Endothelial cell of umbilical vein (primary cell): ENCODE results near the gene RBM47. TPM values are rescaled to one million over a fixed set of nuclear protein-coding genes. Genes with fewer than 3 reads are reported as not detected.

Experiments used
- BruUV-seq: library from RNA; stranded (reverse); fragments of 400-500 nt; replicated peaks from 2 replicates; lab custom pipeline; 2021; lab: Mats Ljungman, UMichigan
- CTCF ChIA-PET: fragments of 300-600, 350-600 bp; sonication (Branson Sonifier 250); formaldehyde crosslinking; loops from one replicate; lab custom pipeline; 2021; ENCODE audit warnings: antibody characterized with exemption, inconsistent platforms; lab: Charles Lee
- POLR2A ChIA-PET: fragments of 300-600, 350-600 bp; sonication (Branson Sonifier 250); formaldehyde crosslinking; loops from one replicate; lab custom pipeline; 2021; ENCODE audit warnings: antibody characterized with exemption, inconsistent platforms; lab: Charles Lee
- DNase-seq: peaks from one replicate; pipeline ENCODE4 v3.0.0-alpha.2; 2011; ENCODE audit warnings: low read depth, low spot score
- FAIRE-seq: peaks from 2 replicates; lab custom pipeline; 2011; peaks lifted over from hg19 to GRCh38; lab: Jason Lieb, UNC
- H2AFZ ChIP-seq: 2 replicates; pipeline ENCODE4 v1.6.0; 2012; ENCODE audit warnings: low read depth, low read length, control low read depth, inconsistent platforms
- H3K27ac ChIP-seq: 2 replicates; pipeline ENCODE4 v1.5.1; 2011; ENCODE audit warnings: low read depth, mild to moderate bottlenecking, control low read depth, low read length, moderate library complexity; ENCODE audit not compliant: insufficient read depth
- H3K27me3 ChIP-seq, 2 experiments: 2 replicates each; pipeline versions ENCODE4 v1.6.0 to v1.6.1; 2011; ENCODE audit warnings: low read length in 2 of 2, mixed read lengths in 1 of 2; ENCODE audit not compliant: control insufficient read depth in 2 of 2, insufficient read depth in 2 of 2
- H3K36me3 ChIP-seq, 2 experiments: 2 replicates in 1 of 2; 3 replicates in 1 of 2; pipeline ENCODE4 v1.5.1; 2011; ENCODE audit warnings: low read length in 2 of 2, mild to moderate bottlenecking in 1 of 2, moderate library complexity in 1 of 2; ENCODE audit not compliant: control insufficient read depth in 2 of 2, insufficient read depth in 2 of 2; ENCODE audit errors: extremely low read depth in 1 of 2
- H3K4me1 ChIP-seq: 3 replicates; pipeline ENCODE4 v1.5.1; 2011; ENCODE audit warnings: mild to moderate bottlenecking, low read length; ENCODE audit not compliant: control insufficient read depth, insufficient read depth; ENCODE audit errors: extremely low read depth
- H3K4me2 ChIP-seq: 2 replicates; pipeline ENCODE4 v1.6.1; 2011; ENCODE audit warnings: low read length, control low read depth, mixed read lengths; ENCODE audit not compliant: insufficient read depth
- H3K4me3 ChIP-seq, 3 experiments: fragments of 200-600 bp in 1 of 3; sonication (generic), shearing (Covaris generic) in 1 of 3; replicated peaks in 1 of 3; 2 replicates each; pipeline ENCODE4 v1.5.1; 2011 to 2016; ENCODE audit warnings: control low read depth in 3 of 3, low read length in 3 of 3, mild to moderate bottlenecking in 2 of 3, inconsistent platforms in 1 of 3, low read depth in 1 of 3, moderate library complexity in 1 of 3; ENCODE audit not compliant: insufficient read depth in 1 of 3
- H3K79me2 ChIP-seq: 2 replicates; pipeline ENCODE4 v1.6.0; 2012; ENCODE audit warnings: low read length, inconsistent platforms; ENCODE audit not compliant: control insufficient read depth, insufficient read depth
- H3K9ac ChIP-seq: replicated peaks from 2 replicates; pipeline ENCODE3; 2011; ENCODE audit warnings: low read length, control low read depth; ENCODE audit not compliant: insufficient read depth; ENCODE audit errors: extremely low read depth
- H3K9me1 ChIP-seq: replicated peaks from 3 replicates; pipeline ENCODE4 v1.6.0; 2011; ENCODE audit warnings: mild to moderate bottlenecking, low read length; ENCODE audit not compliant: control insufficient read depth, insufficient read depth; ENCODE audit errors: extremely low read depth
- H3K9me3 ChIP-seq: replicated peaks from 2 replicates; pipeline ENCODE4 v1.5.1; 2012; ENCODE audit warnings: low read length, inconsistent platforms; ENCODE audit not compliant: control insufficient read depth, insufficient read depth
- H4K20me1 ChIP-seq: replicated peaks from 2 replicates; pipeline ENCODE3; 2011; ENCODE audit warnings: mild to moderate bottlenecking, low read length; ENCODE audit not compliant: control insufficient read depth, insufficient read depth; ENCODE audit errors: extremely low read depth
- EZH2 ChIP-seq: IDR thresholded peaks from 2 replicates; pipeline ENCODE4 v1.6.1; 2012; ENCODE audit warnings: borderline replicate concordance, low read depth, mild to moderate bottlenecking, moderate library complexity, low read length, inconsistent platforms; ENCODE audit not compliant: severe bottlenecking
- FOS ChIP-seq: IDR thresholded peaks from 2 replicates; pipeline ENCODE4 v1.6.1; 2011; ENCODE audit warnings: mild to moderate bottlenecking, low read length, moderate library complexity, borderline replicate concordance; ENCODE audit not compliant: insufficient read depth
- GATA2 ChIP-seq: IDR thresholded peaks from 2 replicates; pipeline ENCODE4 v1.7.0; 2011; ENCODE audit warnings: low read depth, mild to moderate bottlenecking, moderate library complexity, mixed read lengths, low read length; ENCODE audit not compliant: insufficient read length, insufficient read depth
- JUN ChIP-seq: IDR thresholded peaks from 2 replicates; pipeline ENCODE4 v1.6.1; 2011; ENCODE audit warnings: borderline replicate concordance, low read depth; ENCODE audit not compliant: insufficient read length, insufficient read depth
- MYC ChIP-seq: IDR thresholded peaks from one replicate; pipeline ENCODE4 v1.6.1; 2011; ENCODE audit warnings: mild to moderate bottlenecking, low read depth, low read length
- POLR2A ChIP-seq: IDR thresholded peaks from 2 replicates; pipeline ENCODE4 v1.6.1; 2012; ENCODE audit warnings: low read depth, mild to moderate bottlenecking, control low read depth, low read length
- POLR2AphosphoS5 ChIP-seq: IDR thresholded peaks from 2 replicates; pipeline ENCODE4 v1.6.1; 2012; ENCODE audit warnings: low read depth, mild to moderate bottlenecking, control low read depth, low read length, moderate library complexity; ENCODE audit not compliant: insufficient read depth
- dilution Hi-C: fragments of 300-500 bp; cut with MboI; formaldehyde crosslinking; loops from one replicate; pipeline ENCODE4 v1.15.0; 2019; ENCODE audit warnings: low sequenced_read_pairs; ENCODE audit not compliant: extremely low pct_ligation_motif_present
- intact Hi-C: fragments of 100-400 bp; cut with micrococcal nuclease; formaldehyde crosslinking; loops from one replicate; pipeline ENCODE4 v1.10.0; 2022
- polyA plus RNA-seq, 4 experiments: library from polyadenylated mRNA; depleted of rRNA in 3 of 4; stranded (reverse) in 3 of 4; unstranded in 1 of 4; fragments of >200 nt; gene quantifications; 2 replicates each; pipeline versions ENCODE4 v1.2.1 to v1.2.3, GENCODE V29; 2011 to 2012; ENCODE audit warnings: missing spikeins in 1 of 4
- total RNA-seq: library from RNA; stranded (reverse); gene quantifications from 2 replicates; pipeline ENCODE4 v1.2.3, GENCODE V29; 2021
- TF ChIP-seq, protein P1 (sequence below): IDR thresholded peaks from 2 replicates; pipeline ENCODE4 v1.6.1; 2011; ENCODE audit not compliant: insufficient read depth, insufficient read length
- TF ChIP-seq, protein P2 (sequence below), 2 donors: IDR thresholded peaks; 1 replicate in 1 of 2; 2 replicates in 1 of 2; pipeline ENCODE4 v1.5.1; 2011; ENCODE audit warnings: low read length in 2 of 2, mild to moderate bottlenecking in 2 of 2, moderate library complexity in 2 of 2, control low read depth in 1 of 2, inconsistent platforms in 1 of 2, low read depth in 1 of 2; ENCODE audit not compliant: insufficient read depth in 1 of 2; ENCODE audit errors: extremely low read depth in 1 of 2

The RBM47 gene
- total and polyA plus RNA-seq, 2 donors (not counting 3 experiments of a cell fraction or from before 2014, with no cell fraction given): not detected

DNA sequence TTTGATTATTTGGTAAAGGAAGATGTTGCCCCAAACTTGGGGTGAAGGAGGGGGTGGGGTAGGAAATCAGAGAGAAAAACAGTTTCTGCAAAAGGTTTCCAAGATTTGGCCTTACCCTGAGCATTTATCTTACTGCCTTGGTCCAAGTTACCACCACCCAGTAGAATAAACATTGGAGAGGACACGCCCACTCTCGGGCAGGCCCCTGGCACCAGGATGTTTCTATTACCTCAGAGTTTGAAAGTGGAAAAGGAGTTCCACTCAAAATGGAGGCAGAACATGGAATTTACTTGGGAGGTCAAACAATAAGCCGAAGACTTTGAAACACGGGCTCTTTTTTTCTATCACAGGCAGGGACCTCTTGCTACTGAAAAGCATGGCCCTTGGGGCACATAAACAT lies 180.8 kb downstream of the RBM47 start:
- dilution Hi-C loops: no loop called here
- Histone ChIP-seq H3K9me3 (no peaks in the 10 kb centered on the region), H3K4me2 (no peak overlapping the region), H3K27me3 (no peaks in the 10 kb centered on the region), H3K27ac (no peak overlapping the region), H3K79me2 (no peaks in the 10 kb centered on the region), H3K9me1 (no peaks in the 10 kb centered on the region), H4K20me1 (no peaks in the 10 kb centered on the region), H2AFZ (no peak overlapping the region), H3K36me3 (no peaks in the 10 kb centered on the region), H3K4me3 (no peak overlapping the region), H3K4me1 (no peaks in the 10 kb centered on the region), H3K9ac (no peak overlapping the region)
- ChIA-PET CTCF (no interaction called here), POLR2A (no interaction called here)
- TF ChIP-seq EZH2 (no peak), GATA2 (no peak), POLR2AphosphoS5 (no peak), FOS (no peak), MYC (no peak), POLR2A (no peak), JUN (no peak)
- TF ChIP-seq, protein P1, sequence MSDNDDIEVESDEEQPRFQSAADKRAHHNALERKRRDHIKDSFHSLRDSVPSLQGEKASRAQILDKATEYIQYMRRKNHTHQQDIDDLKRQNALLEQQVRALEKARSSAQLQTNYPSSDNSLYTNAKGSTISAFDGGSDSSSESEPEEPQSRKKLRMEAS: no peak
- TF ChIP-seq, protein P2, sequence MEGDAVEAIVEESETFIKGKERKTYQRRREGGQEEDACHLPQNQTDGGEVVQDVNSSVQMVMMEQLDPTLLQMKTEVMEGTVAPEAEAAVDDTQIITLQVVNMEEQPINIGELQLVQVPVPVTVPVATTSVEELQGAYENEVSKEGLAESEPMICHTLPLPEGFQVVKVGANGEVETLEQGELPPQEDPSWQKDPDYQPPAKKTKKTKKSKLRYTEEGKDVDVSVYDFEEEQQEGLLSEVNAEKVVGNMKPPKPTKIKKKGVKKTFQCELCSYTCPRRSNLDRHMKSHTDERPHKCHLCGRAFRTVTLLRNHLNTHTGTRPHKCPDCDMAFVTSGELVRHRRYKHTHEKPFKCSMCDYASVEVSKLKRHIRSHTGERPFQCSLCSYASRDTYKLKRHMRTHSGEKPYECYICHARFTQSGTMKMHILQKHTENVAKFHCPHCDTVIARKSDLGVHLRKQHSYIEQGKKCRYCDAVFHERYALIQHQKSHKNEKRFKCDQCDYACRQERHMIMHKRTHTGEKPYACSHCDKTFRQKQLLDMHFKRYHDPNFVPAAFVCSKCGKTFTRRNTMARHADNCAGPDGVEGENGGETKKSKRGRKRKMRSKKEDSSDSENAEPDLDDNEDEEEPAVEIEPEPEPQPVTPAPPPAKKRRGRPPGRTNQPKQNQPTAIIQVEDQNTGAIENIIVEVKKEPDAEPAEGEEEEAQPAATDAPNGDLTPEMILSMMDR (IDR thresholded peaks at IDR 0.05; ENCODE audit: extremely low read depth in 1 of 2, insufficient read depth in 1 of 2, low read depth in 1 of 2, low read length in 2 of 2): no peak
- intact Hi-C loops: no loop called here
- BruUV-seq: no TSS peak
- FAIRE-seq (no peak), DNase-seq (no peak)
